Activated CD8-positive, alpha-beta memory T cell treated with anti-CD3 and anti-CD28 coated beads for 4 hours (primary cell): ENCODE results near the gene TBC1D14.
"Not testable (repeated sequence)": the region's sequence is repeated elsewhere in the genome, so short reads cannot be mapped to it uniquely, and the experiment has no call there.

ENCODE experiments used
- DNase-seq, 2 donors: peaks; one replicate each; pipeline ENCODE4 v3.0.0-alpha.2; 2020; ENCODE audit warnings: low read depth in 2 of 2

Gene TBC1D14

DNA sequence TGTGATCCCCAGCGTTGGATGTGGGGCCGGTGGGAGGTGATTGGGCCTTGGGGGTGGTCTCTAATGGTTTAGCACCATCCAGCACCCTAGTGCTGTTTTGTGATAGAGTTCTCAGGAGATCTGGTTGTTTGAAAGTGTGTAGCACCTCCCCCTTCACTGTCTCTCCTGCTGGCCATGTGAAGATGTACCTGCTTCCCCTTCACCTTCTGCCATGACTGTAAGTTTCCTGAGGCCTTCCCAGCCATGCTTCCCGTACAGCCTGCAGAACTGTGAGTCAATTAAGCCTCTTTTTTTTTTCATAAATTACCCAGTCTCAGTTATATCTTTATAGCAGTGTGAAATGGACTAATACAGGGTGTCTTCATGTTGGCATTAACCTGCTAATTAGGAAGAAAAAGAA is 19.3 kb upstream of the TBC1D14 start:
- DNase-seq = no peak

DNA sequence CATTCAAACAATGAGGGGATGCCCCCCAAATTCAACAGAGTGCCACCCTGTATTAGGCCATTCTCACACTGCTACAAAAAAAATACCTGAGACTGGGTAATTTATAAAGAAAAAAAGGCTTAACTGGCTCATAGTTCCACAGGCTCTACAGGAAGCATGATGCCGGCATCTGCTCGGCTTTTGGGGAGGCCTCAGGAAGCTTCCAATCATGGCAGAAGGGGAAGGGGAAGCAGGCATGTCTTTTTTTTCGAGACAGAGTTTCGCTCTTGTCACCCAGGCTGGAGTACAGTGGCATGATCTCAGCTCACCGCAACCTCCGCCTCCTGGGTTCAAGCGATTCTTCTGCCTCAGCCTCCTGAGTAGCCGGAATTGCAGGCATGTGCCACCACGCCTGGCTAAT is 18.7 kb upstream of the TBC1D14 start:
- DNase-seq = not testable (repeated sequence)

DNA sequence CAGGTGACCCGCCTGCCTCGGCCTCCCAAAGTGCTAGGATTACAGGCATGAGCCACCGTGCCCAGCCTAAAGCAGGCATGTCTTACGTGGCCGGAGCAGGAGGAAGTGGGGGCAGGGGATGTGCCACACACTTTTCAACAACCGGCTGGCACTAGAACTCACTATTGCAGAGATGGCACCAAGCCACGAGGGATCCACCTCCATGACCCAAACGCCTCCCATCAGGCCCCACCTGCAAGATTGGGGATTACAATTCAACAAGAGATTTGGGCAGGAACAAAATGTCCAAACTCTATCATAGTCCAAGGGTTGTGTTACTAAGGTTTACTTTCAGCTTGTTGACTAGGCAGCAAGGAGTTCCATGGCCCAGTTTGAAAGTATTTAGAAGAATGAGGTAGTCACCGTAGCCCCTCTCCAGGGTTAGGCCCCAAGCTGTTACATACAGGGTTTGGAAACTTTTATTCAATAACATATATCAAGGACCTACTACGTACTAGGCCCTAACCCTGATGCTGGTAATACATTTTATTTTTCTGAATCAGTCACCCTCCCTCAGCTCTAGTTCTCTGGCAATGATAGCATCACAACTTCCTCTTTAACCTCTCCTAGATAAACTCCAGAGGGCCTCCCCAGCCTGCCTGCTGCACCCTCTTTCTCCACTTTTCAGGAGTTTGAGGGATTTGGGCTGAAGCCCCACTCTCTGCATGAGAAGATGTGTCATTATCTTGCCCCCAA is 18.0 kb upstream of the TBC1D14 start:
- DNase-seq = no peak

DNA sequence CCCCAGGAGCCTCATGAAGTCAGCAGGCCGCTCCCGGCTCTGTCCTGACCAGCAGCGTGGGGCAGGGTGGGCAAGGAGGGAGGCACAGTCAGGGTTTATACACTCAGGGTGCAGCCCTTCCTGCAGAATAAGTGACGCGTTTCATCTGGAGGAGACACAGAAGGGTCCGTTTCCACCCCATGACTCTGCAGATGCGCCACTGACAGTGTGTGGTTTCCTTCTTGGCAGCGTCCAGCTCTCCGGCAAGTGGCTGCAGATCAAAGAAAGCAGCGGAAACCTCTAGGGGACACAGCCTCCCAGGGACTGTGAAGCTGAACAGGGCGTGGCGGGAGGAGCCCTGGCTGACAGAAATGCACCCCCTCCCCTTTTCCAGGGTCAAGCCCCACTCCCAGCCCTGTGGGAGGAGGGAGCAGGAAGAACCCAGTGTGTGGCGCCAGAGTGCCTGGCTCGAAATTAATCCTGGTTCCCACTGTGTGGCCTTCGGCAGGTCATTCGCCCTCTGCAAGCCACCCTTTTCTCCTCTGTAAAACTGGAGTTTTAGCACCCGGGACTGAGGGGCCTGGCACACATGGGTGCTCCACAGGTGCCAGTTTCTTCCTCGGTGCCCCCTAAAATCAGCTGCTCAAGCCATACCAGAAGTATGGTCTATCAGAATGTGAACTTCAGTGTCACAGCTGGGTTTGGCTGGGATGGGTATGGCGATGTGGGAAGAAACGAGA is 17.3 kb upstream of the TBC1D14 start:
- no peak for DNase-seq

DNA sequence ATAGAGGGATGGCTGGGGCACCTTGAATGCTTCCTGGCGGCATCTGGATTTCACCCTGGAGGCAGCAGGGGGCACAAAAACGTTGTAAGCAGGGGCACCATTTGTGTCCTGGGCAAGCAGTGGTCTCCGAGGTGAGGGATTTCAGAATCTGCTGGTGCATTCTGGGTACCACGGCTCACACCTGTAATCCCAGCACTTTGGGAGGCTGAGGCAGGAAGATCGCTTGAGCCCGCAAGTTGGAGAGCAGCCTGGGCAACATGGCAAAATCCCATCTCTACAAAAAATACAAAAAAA is 16.8 kb upstream of the TBC1D14 start:
- no peak for DNase-seq

DNA sequence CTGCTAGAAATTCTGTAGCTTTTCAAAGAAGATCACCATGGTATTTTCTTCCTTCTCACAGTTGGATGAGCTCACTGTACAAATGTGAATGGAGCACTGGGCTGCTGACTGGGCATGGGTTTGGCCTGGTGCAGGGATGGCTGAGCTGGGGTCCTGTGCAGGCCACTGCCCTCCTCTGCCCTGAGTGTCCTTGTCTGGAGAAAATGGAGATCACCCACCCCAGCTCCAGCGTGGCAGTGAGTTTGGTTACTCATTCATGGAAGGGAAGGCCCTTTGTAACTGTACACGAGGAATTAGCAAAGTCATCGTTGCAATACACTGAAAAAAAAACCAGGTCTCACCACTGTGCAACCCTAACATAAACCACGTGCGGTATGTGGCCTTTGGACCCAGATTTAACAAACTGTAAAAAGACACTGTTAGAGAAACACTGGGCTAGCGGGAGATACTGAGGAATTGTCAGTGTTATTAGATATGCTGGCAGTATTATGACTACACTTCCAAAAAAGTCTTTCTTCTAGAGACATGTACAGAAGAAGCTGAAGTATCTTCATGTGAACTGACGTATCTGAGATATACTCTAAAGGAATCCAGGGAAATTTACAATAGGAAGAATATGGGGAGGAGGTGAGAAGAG is 16.1 kb upstream of the TBC1D14 start:
- no peak for DNase-seq

DNA sequence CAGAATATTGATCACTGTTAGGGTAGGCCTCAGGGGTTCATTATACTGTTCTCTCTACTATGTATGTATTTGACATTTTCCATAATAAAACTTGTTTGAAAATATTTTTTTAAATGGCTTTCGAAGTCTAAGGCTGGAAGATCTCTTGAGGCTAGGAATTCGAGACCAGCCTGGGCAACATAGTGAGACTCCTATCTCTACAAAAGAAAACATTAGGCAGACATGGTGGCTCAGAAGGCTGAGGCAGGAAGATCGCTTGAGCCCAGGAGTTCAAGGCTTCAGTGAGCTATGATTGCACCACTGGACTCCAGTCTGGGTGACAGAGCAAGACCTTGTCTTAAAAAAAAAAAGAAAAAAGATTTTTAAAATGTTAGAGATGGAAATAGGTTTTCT is 15.5 kb upstream of the TBC1D14 start:
- DNase-seq = no peak

DNA sequence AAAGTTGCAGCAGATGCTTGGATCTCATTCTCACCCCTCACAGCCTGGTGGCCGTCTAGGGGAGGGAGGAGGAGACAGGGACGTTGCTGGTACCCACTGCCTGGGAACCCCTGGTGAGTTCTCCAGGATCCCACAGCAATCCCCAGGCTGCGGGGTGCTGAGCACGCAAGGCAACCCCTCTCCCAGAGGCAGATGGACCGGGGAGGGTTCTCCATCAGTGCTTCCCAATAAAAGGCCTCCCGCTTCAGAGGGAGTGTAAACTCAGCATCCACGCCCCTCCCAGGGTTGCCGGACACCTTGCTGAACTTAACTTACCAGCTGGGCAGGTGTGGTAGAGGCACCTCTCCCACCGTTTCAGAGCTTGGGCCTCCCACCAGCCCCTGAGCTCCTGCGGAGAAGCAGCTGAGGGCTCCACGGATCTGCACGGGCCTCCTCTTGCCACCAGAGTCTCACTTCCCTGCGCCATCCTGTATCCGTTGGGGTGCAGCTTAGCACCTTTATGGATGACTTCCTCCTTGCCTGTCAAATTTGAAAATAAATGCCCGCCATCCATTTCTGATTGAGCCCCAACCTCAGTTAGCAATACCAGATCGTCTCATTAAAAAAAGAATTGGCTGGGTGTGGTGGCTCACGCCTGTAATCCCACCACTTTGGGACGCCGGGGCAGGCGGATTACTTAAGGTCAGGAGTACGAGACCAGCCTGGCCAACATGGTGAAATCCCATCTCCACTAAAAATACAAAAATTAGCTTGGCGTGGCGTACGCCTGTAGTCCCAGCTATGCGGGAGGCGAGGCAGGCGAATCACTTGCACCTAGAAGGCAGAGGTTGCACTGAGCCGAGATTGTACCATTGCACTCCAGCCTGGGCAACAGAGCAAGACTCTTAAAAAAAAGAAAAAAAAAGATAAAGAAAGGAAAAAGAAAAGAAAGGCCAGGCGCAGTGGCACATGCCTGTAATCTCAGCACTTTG is 14.8 kb upstream of the TBC1D14 start:
- DNase-seq = no peak

DNA sequence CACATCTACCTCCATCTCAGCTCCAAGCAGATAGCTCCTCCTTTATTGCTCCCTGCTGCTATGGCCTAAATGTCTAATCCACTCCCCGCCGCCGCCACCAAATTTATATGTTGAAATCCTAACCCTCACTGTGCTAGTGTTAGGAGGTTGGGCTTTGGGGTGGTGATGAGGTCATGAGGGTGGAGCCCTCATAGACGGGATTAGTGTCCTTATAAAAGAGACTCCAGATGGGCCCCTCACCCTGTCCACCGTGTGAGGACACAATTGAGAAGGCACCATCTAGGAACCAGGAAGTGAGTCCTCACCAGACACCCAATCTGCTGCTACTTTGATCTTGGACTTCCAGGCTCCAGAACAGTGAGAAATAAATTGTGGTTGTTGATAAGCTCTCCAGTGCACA is 13.6 kb upstream of the TBC1D14 start:
- DNase-seq = no peak

DNA sequence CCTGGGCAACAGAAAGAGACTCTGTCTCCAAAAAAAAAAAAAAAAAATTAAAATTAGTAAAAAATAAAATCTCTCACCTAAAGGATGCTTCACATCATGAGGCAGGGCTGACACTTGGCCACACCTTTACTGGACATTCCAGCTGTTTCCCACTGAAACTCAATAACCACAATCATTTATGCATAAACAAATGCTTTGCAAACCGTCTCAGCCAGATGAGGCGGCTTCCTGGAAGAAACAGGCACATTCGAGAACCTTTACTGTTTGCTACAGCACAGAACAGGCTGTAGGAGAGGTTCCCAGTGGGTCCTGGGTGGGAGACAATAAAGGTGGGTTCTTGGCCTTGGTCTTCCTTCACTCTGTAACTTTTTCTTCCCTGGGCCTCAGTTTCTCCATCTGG is 10.9 kb upstream of the TBC1D14 start:
- no peak for DNase-seq

DNA sequence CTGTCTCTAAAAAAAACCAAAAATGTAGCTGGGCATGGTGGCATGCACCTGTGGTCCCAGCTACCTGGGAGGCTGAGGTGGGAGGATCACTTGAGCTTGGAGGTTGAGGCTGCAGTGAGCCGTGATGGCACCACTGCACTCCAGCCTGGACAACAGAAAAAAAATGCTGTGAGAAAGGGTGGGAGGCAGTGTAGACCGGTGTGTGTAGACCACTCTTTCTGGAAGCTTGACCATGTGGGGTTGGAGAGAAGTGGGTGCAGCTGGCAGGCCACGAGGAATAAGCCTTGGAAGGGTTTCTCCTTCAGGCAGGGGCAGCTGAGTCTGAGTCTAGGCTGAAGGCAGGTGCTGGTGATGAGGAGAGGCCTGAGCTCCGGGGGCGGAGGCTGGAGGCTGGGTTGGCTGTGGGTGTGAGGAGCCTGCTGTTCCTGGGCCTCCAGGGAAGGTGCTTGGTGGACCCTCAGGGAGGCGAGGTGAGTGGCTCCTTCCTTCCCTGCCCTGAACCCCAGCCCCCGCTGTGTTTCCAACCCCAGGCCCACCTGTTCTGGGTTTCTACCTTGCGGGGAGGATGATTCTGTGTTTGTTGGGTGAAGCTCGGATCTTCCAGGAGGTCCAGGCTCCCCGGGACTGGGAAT is 9.3 kb upstream of the TBC1D14 start:
- DNase-seq = no peak

DNA sequence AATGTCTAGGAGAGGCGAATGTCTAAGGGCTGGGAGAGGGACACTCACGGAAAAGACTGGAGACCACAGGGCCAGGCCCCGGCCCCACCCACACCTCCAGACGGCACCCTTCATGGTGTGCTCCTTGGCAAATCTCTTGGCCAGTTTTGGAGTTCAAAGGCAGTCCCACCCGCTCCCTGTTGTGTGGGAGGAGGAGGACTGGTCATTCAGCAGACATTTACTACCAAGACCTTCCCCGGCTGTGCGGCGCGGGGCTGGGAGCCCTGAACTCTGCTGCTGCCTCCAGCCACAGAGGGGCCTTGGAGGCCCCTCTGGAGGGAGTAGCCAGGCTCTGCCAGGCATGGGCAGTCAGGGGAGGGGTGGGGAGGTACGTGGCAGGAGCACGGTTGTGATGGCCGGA is 8.7 kb upstream of the TBC1D14 start:
- no peak for DNase-seq

DNA sequence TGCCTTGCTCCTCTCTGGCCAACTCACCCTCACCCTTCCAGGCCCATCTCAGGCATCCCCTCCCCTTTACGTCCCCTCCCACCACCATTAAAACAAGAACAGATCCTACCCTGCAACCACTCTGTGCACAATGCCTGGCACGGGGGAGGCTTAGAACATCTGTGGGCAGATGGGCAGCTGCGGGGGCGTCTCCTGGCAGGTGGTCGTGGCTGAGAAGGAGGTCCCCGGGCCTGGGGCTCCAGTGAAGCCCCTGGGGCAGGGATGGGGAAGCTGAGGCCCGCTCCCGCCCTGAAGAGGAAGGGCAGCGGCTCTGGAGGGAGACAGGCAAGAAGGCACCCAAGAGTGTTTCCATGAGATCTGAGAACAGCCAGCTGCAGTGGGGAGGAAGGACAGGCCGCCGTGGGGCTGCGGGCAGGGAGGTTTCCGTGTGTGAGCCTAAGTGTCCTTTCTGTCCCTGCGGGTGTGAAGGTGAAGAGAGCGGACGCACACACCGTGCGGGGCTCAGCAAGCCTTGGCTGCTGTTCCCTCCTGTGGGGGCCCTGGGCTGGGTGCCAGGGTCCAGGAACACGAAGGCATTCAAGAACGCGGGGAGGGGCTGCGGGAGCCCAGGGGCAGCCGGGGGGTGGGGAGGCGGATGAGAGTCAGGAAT is 7.8 kb upstream of the TBC1D14 start:
- no peak for DNase-seq

DNA sequence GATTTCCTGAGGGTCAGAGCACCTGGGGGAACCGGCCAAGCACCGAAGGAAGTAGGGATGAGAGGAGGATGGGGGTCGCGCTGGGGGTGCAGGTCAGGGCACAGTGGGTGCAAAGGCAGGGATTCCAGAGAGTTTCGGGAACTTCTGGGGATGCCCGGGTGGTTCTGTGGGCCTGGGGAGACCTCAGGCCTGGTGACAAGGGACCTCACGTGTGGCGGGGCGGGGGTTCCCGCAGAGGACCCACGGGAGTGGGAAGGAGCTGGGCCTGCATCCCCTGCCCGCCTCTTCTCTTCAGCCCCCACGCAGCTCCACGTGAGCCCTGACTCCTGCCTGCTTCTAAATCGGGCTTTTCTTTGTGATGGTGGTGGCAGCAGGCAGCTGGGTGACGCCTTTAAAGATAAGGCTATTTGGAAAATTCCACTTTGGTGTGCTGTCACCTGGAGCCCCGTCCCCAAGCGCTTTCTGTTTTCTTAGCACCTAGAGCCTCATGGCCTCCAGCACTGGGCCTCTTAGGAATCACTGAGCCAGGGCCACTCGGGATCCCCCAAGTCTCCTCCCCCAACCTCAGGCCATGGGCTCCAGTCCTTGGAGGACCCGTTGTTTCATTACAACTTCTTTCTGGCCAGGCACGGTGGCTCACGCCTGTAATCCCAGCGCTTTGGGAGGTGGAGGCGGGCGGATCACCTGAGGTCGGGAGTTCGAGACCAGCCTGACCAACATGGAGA is 7.1 kb upstream of the TBC1D14 start:
- DNase-seq = no peak

DNA sequence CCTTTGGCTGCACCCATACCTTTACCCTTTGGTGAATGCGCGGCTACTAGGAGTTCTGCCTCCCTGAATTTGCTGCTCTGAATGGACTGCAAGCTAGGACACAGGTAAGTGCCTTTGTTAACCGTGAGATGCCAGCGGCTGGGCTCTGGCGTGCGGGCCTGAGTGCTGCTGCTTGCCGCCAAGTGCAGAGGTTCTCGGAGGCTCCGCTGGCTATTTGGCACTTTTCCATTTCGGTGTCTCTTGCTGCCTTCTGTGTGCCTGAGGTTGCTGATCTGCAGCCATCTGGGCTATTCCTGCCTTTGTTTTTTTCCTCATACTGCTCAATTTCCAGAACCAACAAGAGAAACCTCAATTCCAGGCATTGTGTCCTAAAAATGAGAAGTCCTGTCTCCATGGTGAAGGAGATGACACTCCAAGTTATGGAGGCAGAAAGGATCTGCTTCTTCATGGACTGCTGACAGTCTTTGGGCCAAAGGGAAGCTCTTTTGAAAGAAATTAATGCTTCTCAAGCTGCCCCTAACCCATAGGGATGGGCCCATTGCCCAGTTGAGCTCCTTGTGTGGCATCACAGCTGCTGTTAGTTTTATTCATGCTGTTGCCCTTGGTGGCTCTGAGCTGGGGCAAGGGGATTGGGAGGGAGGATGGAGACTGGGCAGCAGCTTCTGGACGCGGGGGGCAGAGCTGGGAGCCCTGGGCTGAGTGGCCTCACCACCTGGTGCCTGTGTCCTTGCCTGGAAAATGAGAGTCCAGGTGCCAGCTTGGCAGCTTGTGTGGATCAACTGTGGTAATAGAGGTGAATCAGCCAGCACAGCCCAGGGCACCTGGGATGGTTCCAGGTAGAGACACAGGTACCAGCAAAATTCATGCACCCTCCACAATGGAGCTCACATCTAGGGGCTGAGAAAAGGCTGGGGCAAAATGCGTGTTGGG is 3.8 kb upstream of the TBC1D14 start:
- no peak for DNase-seq

DNA sequence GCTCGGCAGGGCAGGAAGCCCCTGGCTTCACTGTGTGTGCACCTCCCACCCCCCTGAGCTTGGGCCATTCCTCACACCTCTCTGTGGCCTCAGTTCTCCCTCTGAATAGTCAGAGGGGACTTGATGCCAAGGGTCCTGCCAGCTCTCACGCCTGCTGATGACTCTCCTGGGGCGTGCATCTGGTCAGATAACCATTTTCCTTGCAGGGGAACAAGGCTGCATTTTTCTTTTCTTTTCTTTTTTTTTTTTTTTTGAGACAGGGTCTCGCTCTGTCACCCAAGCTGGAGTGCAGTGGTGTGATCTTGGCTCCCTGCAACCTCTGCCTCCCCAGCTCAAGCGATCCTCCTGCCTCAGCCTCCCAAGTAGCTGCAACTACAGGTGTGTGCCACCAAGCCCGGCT is 3.1 kb upstream of the TBC1D14 start:
- not testable (repeated sequence) for DNase-seq

DNA sequence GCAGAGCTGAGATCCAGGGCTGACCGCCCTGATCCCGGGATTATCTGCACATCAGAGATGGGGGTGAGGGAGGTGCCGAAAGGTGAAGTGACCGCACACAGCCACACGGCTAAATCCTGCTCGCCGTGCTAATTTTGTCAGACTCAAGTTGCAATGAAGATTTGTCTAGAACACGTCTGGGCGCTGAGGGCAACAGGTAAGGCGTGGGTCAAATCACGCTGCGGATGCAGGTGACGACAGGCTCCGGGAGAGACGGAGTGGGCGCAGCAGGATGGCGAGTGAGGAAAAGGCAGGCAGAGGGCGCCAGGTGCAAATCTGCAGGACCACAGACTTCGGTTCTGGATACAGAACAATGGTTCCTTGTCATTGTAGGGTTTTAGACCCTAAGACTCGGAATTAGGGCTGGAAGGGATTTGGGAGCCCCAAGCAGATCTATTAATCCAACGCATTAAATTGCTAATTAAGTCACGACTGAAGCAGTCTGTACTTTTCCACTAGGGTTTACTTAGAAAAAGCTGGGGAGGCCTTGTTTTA is 1.9 kb upstream of the TBC1D14 start:
- DNase-seq = no peak

DNA sequence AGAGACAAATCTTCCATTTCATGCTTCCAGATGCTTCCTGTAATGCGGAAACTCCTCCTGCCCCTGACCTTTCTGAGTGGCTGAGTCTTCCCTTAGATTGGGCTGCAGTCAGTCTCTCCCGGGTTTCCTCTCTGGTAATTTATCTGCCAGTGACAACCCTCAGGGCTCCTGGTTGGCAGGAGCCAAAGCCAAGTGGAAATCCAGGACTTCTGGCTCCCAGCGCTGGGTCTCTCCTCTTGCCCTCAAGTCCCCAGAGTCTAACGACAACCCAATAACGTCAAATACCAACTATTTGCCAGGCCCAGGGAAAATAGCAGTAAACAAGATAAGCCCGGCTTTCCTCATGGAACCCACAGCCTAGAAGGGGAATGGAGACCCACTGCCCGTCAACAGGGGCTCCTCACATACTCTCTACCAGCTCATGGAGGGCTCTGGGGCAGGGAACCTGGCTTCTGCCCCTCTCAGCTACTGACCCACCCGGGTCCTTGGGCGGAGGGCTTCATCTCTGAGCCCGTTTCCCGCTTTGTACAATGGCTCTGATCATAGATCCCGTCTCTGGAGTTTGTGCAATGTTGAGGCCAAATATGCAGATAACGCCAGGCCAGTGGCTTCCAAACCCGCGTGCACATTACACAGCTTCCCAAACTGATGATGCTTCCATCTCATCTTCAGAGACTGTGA is 1.1 kb upstream of the TBC1D14 start:
- DNase-seq = no peak

DNA sequence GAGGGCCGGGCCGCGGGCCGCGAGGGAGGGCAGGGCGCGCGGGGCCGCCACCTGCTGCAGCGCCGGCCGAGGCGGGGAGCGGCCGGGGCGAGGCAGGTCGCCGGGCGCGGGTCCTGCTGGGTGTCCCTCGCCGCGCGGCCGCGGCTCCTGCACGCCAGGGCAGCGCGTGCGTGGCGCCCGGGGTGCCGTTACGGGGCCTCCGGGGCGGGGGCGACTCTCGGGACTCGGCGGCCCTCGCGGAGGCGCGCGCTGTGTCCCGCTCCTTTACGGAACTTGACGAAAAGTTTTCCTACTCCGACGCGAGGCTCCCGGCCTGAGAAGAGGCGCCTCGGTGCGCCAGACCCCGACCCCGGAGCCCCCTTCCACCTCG is 329 bp downstream of the TBC1D14 start:
- DNase-seq = no peak
